T-helper 1 cell (primary cell): ENCODE measurements around the gene DCLRE1C.
"Not testable (repeated sequence)": the region's sequence is repeated elsewhere in the genome, so short reads cannot be mapped to it uniquely, and the experiment has no call there.

Source experiments
- DNase-seq, 5 donors: peaks; one replicate each; pipeline ENCODE4 v3.0.0-alpha.2; 2012 to 2020

The DCLRE1C gene

GRCh38 chr10:14942950-14943338, 11.0 kb downstream of the DCLRE1C start:
- not testable (repeated sequence) for DNase-seq

DNA sequence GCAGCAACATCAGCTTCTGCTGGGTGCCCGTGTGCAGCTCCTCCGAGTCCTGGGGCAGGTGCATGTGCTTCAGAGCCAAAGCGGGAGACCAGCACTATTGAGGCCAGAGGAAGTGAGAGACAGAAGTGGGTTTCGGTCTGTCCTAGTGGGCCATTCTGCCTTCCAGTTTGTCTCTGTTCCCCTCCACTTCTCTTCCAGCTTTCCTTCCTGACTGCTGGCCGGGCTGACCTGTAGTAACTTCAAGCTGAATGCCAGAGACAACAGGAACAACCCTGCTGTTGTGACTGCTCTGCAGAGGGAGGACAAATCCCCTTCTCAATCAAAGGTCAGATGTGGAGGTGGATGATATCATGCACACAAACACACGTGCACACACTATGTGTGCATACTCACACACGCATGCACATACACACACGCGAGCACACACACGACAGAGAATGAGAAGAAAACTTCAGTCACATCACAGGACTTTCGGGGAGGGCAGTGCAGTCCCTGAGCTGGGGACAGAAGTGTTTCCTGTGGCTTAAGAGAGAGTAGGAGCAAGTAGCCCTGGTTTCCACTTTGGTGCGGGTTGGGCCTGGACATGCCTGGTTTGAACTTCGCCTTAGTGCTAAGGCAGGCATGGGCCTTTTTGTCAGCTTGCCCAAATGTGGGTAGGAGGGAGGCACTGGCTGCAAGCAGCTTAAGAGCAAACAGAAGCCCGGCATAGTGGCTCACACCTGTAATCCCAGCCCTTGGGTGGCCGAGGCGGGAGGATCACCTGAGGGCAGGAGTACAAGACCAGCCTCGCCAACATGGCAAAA, 11.5 kb downstream of the DCLRE1C start:
- not testable (repeated sequence) for DNase-seq

DNA sequence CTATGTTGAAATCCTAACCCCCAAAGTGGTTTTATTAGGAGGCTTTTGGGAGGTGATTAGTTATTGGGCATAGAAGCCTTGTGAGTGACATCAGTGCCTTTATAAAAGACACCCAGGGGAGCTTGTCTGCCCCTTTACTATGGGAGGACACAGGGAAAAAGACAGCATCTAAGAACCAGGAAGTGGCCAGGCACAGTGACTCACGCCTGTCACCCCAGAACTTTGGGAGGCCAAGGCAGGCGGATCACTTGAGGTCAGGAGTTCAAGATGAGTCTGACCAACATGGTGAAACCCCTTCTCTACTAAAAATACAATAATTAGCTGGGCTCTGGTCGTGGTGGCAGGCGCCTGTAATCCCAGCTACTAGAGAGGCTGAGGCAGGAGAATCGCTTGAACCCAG, 14.9 kb downstream of the DCLRE1C start:
- DNase-seq: not testable (repeated sequence)

DNA sequence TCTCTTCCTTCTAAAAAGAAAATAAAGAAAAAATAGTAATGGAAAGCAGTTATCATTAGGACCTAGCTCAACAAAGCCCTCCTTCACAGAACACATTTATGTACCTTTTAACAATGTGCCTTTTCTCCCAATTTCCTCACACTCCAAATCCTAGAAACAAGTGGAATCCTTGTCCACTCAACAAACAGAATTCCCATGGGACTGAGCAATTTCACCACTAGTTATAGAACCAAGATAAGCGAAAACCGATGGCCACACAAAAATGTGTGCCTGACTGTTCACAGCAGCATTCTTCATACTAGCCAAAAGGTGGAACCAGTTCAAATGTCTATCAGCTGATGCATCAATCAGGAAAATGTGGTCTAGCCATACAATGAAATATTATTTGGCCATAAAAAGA, 17.3 kb downstream of the DCLRE1C start:
- no peak for DNase-seq

- DNase-seq: no peak
Observed at GRCh38 chr10:14930610-14931009, 23.3 kb downstream of the DCLRE1C start.

GRCh38 chr10:14926722-14927416, 27.0 kb downstream of the DCLRE1C start:
- DNase-seq: no peak

DNA sequence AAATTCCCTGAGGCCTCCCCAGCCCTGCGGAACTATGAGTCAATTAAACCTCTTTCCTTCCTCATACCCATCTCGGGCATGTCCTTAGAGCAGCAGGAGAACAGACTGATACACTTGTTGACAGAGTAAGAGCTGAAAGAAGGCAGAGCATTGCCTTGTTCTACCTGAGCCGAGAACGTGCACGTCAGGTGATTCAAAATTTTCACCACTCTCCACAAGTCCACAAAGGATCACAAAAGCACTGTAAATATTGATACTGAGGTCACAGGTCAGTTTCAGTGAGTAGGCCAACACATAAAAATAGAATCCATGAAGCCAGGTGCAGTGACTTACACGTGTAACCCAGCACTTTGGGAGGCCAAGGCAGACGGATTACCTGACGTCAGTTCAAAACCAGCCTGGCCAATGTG, 27.8 kb downstream of the DCLRE1C start:
- no peak for DNase-seq

DNA sequence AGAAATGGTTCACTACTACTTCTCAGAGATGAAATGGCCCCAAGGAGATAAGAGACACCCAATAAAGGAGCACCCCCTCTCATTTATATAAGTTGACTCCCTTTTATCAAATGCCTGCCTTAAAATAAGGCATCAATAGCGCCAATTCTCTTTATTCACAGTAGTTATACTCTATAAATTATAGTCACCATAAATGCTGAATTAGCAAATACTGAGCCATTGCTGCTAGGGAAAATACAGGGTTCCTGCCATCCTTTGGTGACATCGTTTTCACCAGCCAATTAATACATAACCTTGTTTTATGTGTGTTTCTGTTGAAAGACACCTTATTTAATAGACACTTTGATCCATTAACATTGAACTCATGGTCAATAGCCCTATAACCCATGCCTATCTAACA, 28.6 kb downstream of the DCLRE1C start:
- no peak for DNase-seq

DNA sequence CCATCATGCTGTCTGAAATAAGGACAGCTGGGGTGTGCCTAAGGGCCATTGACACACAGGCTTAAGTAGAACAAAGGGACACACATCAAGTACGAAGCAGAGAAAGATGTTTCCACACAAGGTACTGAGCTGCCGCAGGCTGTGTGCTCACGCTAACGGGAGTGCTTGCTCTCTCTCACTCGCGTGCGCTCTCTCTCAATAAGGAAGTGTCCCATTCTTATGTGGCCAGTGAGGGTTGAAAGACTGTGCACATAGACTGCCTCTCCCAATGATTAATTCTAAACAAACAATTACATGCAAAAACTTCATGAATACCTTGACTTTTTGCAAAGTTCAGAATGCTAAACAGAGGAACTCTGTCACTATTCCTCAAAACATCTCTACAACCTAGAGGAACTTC, 29.9 kb downstream of the DCLRE1C start:
- DNase-seq: no peak

- no peak for DNase-seq
Observed at GRCh38 chr10:14918964-14919363, 34.9 kb downstream of the DCLRE1C start.

DNA sequence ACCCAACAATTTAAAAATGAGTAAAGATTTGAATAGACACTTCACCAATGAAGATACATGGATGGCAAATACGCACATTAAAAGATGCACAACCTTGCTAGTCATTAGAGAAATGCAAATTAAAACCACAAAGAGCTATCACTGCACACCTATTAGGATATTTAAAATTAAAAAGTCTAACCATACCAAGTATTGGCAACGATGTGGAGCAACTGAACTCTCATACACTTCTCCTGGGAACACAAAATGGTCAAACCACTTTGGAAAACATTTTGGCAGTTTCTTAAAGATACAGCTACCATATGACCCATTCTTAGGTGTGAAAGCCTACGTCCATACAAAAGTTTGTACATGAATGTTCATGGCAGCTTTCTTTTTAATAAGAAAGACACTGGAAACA, 36.1 kb downstream of the DCLRE1C start:
- DNase-seq: no peak

DNA sequence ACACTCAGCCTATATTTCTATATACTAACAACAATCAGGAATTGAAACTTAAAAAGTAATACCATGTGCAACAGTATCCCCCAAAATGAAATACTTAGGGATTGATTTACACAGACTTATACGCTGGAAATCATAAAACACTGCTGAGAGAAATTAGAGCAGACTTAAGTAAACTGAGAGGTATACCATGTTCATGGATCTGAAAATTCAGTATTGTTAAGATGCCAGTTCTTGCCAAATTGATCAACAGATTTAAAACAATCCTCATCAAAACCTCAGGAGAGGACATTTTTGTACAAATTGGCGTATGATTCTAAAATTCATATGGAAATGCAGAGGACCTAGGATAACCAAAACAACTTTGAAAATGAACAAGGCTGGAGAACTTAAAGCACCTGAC, 37.3 kb downstream of the DCLRE1C start:
- DNase-seq: no peak

GRCh38 chr10:14911801-14912200, 42.1 kb downstream of the DCLRE1C start:
- no peak for DNase-seq

- no peak for DNase-seq
Observed at GRCh38 chr10:14910953-14911352, 42.9 kb downstream of the DCLRE1C start.

DNA sequence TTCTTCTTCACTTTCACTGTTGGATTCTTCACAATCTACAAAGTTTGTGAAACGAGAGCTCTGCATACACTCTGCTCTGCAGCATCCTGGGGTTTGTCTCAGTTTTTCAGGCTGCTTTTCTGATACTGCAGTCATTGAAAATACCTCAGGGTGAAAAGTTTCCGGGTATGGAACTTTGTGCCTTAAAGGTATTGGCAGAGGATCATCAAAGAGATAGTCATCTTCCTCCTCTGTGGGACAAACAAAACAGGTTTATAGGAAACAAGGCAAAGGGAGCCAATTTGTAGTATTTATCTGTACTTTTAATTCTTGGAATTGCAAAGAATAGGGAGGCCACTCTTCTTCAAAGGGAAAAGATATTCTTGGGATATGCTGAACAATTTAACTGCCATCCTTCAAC, 44.8 kb downstream of the DCLRE1C start:
- DNase-seq: no peak

GRCh38 chr10:14907591-14907990, 46.3 kb downstream of the DCLRE1C start:
- DNase-seq: not testable (repeated sequence)

GRCh38 chr10:14906765-14907164, 47.1 kb downstream of the DCLRE1C start:
- DNase-seq: no peak

GRCh38 chr10:14905890-14906289, 48.0 kb downstream of the DCLRE1C start:
- DNase-seq: no peak

DNA sequence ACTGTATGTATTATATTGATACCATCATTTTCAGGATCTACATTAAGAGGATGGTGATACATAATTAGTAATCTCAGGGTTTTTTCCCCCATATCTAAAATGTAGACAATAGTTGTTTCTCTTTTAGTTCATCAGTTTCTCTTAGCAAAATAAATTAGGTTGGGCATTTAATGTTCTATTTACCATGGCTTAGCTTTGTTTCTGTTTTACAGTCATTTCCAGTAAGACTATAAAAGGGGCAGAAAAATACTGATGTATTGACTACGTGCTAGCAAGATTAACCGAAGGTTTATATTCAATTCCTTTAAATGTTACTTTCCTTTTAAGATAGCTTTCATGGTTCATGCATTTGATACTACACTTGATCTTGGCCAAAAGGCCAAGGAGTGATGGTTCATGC, 49.0 kb downstream of the DCLRE1C start:
- no peak for DNase-seq

DNA sequence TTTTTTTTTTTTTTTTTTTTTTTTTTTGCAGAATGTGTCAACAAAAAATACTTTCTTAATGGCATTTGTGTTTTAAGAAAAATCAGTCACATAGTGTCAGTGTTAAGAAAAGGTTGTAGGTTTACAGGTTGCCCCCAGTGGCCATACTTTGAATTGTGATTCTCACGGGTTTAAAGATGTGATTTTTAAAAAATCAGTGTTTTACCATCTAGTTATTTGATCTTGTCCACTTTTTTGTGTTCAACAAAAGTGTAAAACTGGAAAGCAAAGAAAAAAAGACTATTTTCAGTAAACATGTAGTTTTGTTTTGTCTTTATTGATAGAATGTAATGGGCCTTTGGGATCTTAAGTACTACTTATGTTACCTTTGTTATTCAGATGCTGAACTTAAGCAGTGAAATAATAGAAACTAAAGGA, 49.6 kb downstream of the DCLRE1C start:
- peak in 2 of 5 donors; percentile 16 to 17 for DNase-seq

DNA sequence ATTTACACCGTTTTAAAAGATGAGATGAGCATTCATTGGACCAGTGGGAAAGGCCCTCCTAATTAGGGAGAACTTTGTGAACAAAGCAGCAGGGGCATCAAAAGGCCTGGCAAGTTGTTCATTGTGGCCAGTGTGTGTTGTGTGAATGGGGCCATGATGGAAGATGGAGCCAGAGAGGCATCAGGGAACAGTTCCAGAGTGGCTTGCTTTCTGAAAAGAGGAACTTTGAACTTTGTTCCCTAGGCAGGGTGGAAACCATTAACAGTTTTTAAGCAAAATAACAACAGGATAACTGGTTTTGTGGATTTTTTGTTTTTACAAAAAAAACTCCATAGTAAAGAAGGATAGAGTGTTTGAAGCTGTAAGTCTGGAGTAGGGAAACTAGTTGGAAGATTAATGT, 62.7 kb downstream of the DCLRE1C start:
- no peak for DNase-seq

- DNase-seq: no peak
Observed at GRCh38 chr10:14889318-14889717, 64.6 kb downstream of the DCLRE1C start.

- DNase-seq: peak in 1 of 5 donors; percentile 32
Observed at GRCh38 chr10:14884082-14884481, 69.8 kb downstream of the DCLRE1C start.

GRCh38 chr10:14880229-14880628, 73.7 kb downstream of the DCLRE1C start:
- no peak for DNase-seq

GRCh38 chr10:14879928-14880193, 74.0 kb downstream of the DCLRE1C start:
- no peak for DNase-seq
